ENCODE results near the gene BCL11B. TPM values are rescaled to one million over a fixed set of nuclear protein-coding genes. Genes with fewer than 3 reads are reported as not detected.

Gene BCL11B
- total RNA-seq, 1 donor from 2014 or later: 48.2 TPM

DNA sequence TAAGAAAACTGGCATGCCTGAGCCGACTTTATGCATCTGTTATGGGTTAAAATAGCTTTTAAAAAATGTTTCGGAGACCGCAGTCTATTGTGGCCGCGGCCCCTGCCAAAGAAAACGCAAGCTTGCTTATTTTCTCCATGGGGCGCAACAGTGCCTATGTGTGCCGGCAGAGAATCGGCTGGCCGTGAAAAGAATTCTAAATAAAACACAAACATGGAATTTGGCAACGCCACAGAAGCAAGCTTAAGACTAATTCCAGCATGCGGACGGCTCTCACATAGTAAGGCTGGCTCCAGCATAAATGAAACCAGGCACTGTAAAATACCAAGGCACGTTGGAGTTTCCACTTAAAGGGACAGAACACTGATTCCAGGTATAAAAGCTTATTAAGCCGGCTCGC lies 56.7 kb downstream of the BCL11B start:
- H3K36me3 Mint-ChIP-seq (ENCODE audit: low read depth): peaks cover 27% of the 10 kb centered on the region
- peak overlapping the region; percentile 81 for H3K4me3 Mint-ChIP-seq
- intact Hi-C loops (cut with micrococcal nuclease): no loop called here
- peaks cover 83% of the 10 kb centered on the region for H3K4me1 Mint-ChIP-seq
- no peak for DNase-seq
- no peaks in the 10 kb centered on the region for H3K9me3 Mint-ChIP-seq
- H3K27me3 Mint-ChIP-seq: no peaks in the 10 kb centered on the region
- peak overlapping the region; percentile 57 for H3K27ac Mint-ChIP-seq

DNA sequence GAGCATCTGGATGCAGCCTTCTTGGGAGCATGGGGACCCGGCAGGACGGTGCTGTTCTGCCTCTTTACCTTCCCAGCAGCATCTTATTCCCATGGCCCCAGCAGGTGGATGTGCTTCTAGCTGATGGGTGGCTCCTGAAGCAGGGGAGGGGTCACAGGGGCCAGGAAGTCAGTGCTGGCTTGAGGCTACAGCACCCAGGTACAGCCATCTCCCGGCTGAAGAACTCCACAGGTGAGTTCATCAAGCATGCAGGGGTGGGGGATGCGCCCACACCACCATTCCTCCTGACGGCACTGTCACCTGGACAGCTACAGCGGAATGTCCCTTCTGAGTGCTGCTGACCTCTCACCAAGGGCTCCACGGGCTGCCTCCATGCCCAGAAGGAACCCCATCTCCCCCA lies 57.3 kb downstream of the BCL11B start:
- intact Hi-C loops (cut with micrococcal nuclease): no loop called here
- H3K36me3 Mint-ChIP-seq (ENCODE audit: low read depth): peaks cover 26% of the 10 kb centered on the region
- H3K4me3 Mint-ChIP-seq: peak overlapping the region; percentile 81

DNA sequence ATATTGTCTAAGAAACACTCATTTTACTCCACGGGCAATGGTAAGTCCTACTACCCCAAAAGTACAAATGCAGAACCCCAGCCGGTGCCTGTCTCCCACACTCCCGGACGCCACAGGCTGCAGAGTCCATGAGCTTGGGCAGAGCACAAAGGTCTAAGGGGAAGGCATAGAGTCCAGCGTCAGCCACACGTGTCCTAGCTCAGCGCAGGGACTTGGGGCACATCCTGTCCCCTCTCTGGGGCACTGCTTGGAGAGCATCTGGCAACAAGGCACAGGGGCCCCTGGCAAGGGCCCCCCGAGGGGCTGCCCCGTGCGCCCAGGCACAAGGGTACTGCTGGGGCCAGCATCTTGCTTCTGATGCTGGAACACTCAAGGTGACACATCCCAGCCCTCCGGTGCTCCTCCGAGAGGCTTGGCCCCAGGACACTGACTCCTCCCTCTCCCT lies 58.4 kb downstream of the BCL11B start:
- no peak for DNase-seq
- intact Hi-C loops (cut with micrococcal nuclease): loop anchor here (1.0 to 2.0 kb wide), 4 partner anchors 9 to 25 kb away; no protein-coding TSS in a partner anchor

More for the DNA sequence above, 57.3 kb downstream of the BCL11B start:
- no peak for DNase-seq
- Mint-ChIP-seq H3K27me3 (no peaks in the 10 kb centered on the region), H3K4me1 (peaks cover 84% of the 10 kb centered on the region), H3K27ac (peak overlapping the region; percentile 57), H3K9me3 (no peaks in the 10 kb centered on the region)

DNA sequence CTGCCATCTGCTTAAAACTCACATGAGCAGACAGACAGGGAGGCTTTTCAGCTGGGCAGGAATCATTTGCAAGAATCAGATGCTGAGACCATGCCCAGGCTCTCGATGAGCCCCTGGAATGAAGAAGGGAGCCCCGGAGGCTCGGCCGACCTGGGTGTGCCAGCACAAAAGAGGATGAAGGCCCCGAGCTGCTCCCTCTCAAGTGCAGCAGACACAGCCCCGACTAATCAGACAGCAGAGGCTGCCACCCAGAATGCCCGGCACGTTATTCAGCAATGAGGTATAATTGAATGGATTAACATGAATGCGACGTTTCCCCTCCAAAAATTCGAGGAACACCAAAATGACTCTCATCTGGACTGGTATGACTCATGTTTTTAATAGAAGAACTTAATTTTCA lies 58.9 kb downstream of the BCL11B start:
- DNase-seq: no peak
- peak overlapping the region; percentile 82 for H3K27ac Mint-ChIP-seq
- no peaks in the 10 kb centered on the region for H3K27me3 Mint-ChIP-seq
- no peaks in the 10 kb centered on the region for H3K9me3 Mint-ChIP-seq
- H3K4me3 Mint-ChIP-seq: peak overlapping the region; percentile 75
- peaks cover 86% of the 10 kb centered on the region for H3K4me1 Mint-ChIP-seq
- H3K36me3 Mint-ChIP-seq (ENCODE audit: low read depth): peaks cover 17% of the 10 kb centered on the region
- intact Hi-C loops (cut with micrococcal nuclease): loop anchor here (1.0 to 2.0 kb wide), 4 partner anchors 9 to 24 kb away; no protein-coding TSS in a partner anchor

More for the DNA sequence above, 58.4 kb downstream of the BCL11B start:
- Mint-ChIP-seq H3K36me3 (ENCODE audit: low read depth) (peaks cover 21% of the 10 kb centered on the region), H3K4me3 (peak overlapping the region; percentile 75), H3K9me3 (no peaks in the 10 kb centered on the region), H3K27ac (peak overlapping the region; percentile 82), H3K27me3 (no peaks in the 10 kb centered on the region), H3K4me1 (peaks cover 85% of the 10 kb centered on the region)

DNA sequence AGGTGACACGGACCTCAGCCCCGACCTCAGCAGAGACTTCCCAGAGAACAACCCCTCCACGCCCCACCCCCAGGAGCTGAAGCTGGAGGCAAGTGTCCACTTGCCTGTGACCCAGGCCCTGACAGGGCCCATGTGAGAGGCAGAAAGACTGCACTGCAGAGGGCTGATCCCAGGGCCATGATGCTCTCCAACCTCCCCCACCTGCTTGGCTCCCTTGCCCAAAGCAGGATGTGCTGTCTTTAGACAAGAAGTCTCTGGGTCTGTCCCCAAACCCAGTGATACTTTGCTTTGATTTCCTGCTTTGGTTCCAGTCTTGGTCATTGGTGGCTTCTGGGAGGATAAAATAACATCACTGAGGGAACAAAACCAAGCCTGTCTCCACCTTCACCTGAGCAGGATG lies 59.4 kb downstream of the BCL11B start:
- no peaks in the 10 kb centered on the region for H3K27me3 Mint-ChIP-seq
- no peak for DNase-seq

DNA sequence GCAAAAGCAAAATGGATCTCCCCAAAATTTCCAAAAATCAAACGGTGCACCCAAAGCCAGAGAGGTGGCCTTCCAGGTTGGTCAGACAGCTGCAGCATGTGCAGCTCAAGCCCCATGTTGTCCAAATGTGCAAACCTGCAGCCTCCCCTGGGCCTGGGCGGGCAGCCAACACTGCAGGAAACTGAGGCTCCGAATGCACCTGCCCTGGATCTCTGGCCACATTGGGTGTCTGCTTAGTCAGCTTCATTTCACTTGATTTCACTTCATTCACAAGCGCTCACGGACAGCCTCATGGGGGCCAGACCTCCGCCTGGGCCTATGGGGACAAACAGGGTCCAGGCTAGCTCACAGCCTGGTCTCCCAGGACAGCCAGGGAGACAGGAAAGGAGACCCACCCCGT lies 59.8 kb downstream of the BCL11B start:
- no peak for DNase-seq
- Mint-ChIP-seq H3K36me3 (ENCODE audit: low read depth) (peaks cover 22% of the 10 kb centered on the region), H3K27ac (peak overlapping the region; percentile 82), H3K27me3 (no peaks in the 10 kb centered on the region), H3K4me3 (peak overlapping the region; percentile 75), H3K4me1 (peaks cover 89% of the 10 kb centered on the region), H3K9me3 (no peaks in the 10 kb centered on the region)
- intact Hi-C loops (cut with micrococcal nuclease): loop anchor here (2.0 kb wide), 3 partner anchors 13 to 23 kb away; no protein-coding TSS in a partner anchor

More for the DNA sequence above, 59.4 kb downstream of the BCL11B start:
- Mint-ChIP-seq H3K4me1 (peaks cover 89% of the 10 kb centered on the region), H3K9me3 (no peaks in the 10 kb centered on the region), H3K36me3 (ENCODE audit: low read depth) (peaks cover 20% of the 10 kb centered on the region), H3K4me3 (peak overlapping the region; percentile 75), H3K27ac (peak overlapping the region; percentile 82)
- intact Hi-C loops (cut with micrococcal nuclease): loop anchor here (1.0 to 2.0 kb wide), 4 partner anchors 8 to 24 kb away; no protein-coding TSS in a partner anchor

DNA sequence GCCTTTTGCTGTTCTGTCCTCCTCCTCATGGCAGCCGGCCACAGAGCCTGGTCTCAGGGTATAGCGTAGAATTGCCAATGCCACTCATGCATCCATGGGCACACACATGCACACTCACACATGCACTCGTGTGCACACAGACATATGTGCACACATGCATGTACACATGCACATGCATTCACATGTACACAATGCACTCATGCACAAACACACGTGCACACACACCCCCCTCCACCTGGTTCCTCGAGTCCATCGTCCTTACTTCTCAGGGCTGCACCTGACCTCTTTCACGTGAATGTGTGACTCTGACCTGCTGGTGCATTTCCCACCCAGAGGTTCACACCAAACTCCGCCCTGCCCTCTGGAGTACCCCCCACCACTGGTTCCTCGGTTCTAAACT lies 60.6 kb downstream of the BCL11B start:
- intact Hi-C loops (cut with micrococcal nuclease): no loop called here
- H3K36me3 Mint-ChIP-seq (ENCODE audit: low read depth): peaks cover 22% of the 10 kb centered on the region
- peaks cover 89% of the 10 kb centered on the region for H3K4me1 Mint-ChIP-seq
- peak overlapping the region; percentile 75 for H3K4me3 Mint-ChIP-seq
- no peaks in the 10 kb centered on the region for H3K27me3 Mint-ChIP-seq
- H3K9me3 Mint-ChIP-seq: no peaks in the 10 kb centered on the region
- H3K27ac Mint-ChIP-seq: peak overlapping the region; percentile 82
- DNase-seq: no peak

DNA sequence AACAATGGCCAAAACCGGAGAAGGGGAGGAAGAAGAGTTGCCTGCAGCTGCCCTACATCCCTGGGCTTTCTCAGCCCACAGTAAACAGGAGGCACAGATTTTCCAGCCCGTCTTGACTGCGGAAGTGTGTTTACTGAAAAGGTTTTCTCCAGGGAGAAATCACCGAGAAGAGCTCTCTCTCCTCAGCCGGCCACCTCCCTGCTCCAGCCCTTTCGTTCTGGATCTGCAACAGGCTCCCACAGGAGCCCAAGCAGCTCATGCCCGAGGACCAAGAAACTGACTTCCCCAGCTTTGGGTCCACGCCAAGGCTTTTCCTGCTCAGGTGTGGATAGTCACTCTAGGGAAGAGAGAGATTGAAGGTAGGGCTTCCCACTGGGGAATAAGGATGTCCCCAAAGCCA lies 61.7 kb downstream of the BCL11B start:
- H3K4me3 Mint-ChIP-seq: no peak overlapping the region
- peaks cover 91% of the 10 kb centered on the region for H3K4me1 Mint-ChIP-seq
- DNase-seq: no peak
- H3K27me3 Mint-ChIP-seq: no peaks in the 10 kb centered on the region
- peak overlapping the region; percentile 82 for H3K27ac Mint-ChIP-seq
- intact Hi-C loops (cut with micrococcal nuclease): no loop called here
- H3K36me3 Mint-ChIP-seq (ENCODE audit: low read depth): peaks cover 30% of the 10 kb centered on the region
- no peaks in the 10 kb centered on the region for H3K9me3 Mint-ChIP-seq

DNA sequence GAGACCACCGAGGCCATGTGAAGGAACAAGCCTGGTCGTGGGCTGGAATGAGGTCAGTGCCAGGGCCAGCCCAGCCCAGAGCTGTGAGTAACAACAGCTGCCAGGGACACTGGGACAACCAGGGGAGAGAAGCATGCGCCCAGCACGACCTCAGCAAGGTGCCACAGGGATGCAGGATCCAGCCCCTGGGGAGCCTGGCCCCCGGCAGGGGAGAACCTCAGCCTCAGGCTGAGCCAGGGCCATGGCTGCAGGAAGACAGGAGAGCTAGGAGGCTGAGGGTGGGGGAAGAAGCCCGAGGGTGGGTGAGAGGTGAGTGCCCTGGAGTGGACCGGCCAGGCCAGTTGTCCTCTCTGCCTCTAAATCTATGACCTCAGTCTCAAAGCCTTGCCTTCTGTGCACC lies 62.6 kb downstream of the BCL11B start:
- H3K27me3 Mint-ChIP-seq: no peaks in the 10 kb centered on the region
- H3K9me3 Mint-ChIP-seq: no peaks in the 10 kb centered on the region
- intact Hi-C loops (cut with micrococcal nuclease): no loop called here
- peak overlapping the region; percentile 84 for H3K27ac Mint-ChIP-seq
- DNase-seq: no peak
- peak overlapping the region; percentile 18 for H3K4me3 Mint-ChIP-seq
- peaks cover 94% of the 10 kb centered on the region for H3K4me1 Mint-ChIP-seq
- peaks cover 39% of the 10 kb centered on the region for H3K36me3 Mint-ChIP-seq (ENCODE audit: low read depth)

DNA sequence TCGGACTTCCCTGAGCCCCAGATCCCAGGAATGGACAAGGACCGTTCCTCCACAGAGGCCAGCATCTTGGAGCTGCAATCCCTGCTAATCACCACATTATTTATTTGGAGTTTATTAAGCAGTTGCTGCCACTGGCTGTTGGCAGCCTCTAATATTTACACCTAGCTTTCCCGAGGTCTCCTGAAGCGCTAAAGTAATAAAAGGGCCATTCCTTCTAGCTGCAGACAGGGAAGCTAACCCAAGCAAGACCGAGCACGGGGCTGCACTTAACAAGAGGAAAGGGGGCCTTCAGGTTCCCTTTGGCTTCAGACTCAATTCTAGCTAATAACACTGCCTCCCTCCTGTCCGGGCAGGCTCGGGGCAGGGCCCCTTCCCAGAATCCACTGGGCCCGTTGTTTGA lies 63.7 kb downstream of the BCL11B start:
- H3K36me3 Mint-ChIP-seq (ENCODE audit: low read depth): peaks cover 40% of the 10 kb centered on the region

DNA sequence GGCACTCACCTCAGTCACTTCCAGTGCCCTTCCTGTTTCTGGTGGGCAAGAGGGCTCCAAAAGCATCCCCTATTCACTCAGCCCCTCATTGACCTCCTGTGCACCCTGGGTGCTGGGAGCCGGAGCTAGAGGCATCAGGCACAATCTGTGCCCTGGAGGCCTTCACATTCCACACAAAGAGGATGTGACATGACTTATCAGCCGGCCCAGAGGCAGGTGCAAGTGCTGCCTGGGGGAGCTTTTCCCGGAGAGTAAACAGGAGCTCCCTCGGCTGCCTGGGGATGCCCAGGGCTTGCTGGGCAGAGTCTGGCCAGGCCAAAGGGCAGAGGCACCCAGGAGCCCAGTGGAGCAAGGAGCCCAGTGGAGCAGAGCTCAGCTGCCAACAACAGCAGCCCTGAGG lies 64.5 kb downstream of the BCL11B start:
- peak overlapping the region; percentile 45 for H3K4me3 Mint-ChIP-seq
- no peaks in the 10 kb centered on the region for H3K9me3 Mint-ChIP-seq
- peaks cover 94% of the 10 kb centered on the region for H3K4me1 Mint-ChIP-seq
- peak overlapping the region; percentile 91 for H3K27ac Mint-ChIP-seq
- no peak for DNase-seq
- H3K27me3 Mint-ChIP-seq: no peaks in the 10 kb centered on the region
- intact Hi-C loops (cut with micrococcal nuclease): no loop called here
- H3K36me3 Mint-ChIP-seq (ENCODE audit: low read depth): peaks cover 38% of the 10 kb centered on the region

More for the DNA sequence above, 63.7 kb downstream of the BCL11B start:
- no peak for DNase-seq
- peaks cover 94% of the 10 kb centered on the region for H3K4me1 Mint-ChIP-seq
- H3K27ac Mint-ChIP-seq: peak overlapping the region; percentile 84
- intact Hi-C loops (cut with micrococcal nuclease): no loop called here
- H3K9me3 Mint-ChIP-seq: no peaks in the 10 kb centered on the region
- H3K27me3 Mint-ChIP-seq: no peaks in the 10 kb centered on the region
- H3K4me3 Mint-ChIP-seq: peak overlapping the region; percentile 20

DNA sequence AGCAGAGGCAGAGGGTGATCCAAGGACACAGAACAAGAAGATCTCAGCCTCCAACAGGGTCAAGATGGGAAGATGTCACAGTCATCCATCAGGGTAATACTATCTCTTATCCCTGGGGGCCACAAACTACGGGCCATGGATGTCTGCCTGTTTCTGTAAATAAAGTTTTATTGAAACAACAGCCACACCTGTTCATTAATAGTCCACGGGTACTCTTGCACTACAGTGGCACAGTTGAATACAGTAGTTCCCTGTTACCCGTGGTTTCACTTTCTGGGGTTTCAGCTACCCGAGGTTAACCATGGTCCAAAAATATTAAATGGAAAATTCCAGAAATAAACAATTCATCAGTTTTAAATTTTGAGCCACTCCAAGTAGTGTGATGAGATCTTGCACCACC lies 65.9 kb downstream of the BCL11B start:
- intact Hi-C loops (cut with micrococcal nuclease): no loop called here
- DNase-seq: no peak
- H3K27ac Mint-ChIP-seq: peak overlapping the region; percentile 91
- peak overlapping the region; percentile 75 for H3K4me3 Mint-ChIP-seq
- peaks cover 94% of the 10 kb centered on the region for H3K4me1 Mint-ChIP-seq
- H3K27me3 Mint-ChIP-seq: no peaks in the 10 kb centered on the region
- no peaks in the 10 kb centered on the region for H3K9me3 Mint-ChIP-seq
- peaks cover 28% of the 10 kb centered on the region for H3K36me3 Mint-ChIP-seq (ENCODE audit: low read depth)

DNA sequence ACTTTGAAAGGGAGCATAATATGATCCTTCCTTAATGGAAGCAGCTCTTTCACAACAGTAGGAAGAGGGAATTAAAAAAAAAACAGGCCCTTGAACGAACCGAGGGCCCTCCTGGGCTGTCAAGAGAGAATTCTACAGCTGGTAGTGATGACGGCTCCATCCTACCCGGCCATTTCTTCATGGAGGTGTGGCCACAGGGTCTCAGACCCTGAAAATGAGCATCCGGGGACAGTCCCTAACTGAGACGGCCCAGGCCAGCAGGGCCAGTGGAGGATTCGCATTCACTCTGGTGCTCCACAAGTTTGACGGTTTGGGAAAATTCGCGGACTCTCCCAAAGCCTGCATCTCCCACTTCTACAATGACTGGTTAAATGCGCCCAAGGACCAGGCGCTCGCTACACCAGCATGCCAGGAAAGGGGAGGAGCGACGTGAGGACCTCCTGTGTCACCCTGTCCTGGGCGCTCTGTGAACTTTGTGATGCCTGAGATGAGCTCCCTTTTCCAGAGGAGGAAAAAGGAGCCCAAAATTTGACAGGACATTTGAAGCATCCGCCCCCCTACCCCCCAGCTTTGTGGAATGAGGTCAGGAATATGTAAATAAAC lies 66.8 kb downstream of the BCL11B start:
- no peak for DNase-seq
- peaks cover 28% of the 10 kb centered on the region for H3K36me3 Mint-ChIP-seq (ENCODE audit: low read depth)
- intact Hi-C loops (cut with micrococcal nuclease): no loop called here
- peak overlapping the region; percentile 91 for H3K27ac Mint-ChIP-seq
- peak overlapping the region; percentile 75 for H3K4me3 Mint-ChIP-seq
- no peaks in the 10 kb centered on the region for H3K9me3 Mint-ChIP-seq
- H3K27me3 Mint-ChIP-seq: no peaks in the 10 kb centered on the region
- peaks cover 93% of the 10 kb centered on the region for H3K4me1 Mint-ChIP-seq

DNA sequence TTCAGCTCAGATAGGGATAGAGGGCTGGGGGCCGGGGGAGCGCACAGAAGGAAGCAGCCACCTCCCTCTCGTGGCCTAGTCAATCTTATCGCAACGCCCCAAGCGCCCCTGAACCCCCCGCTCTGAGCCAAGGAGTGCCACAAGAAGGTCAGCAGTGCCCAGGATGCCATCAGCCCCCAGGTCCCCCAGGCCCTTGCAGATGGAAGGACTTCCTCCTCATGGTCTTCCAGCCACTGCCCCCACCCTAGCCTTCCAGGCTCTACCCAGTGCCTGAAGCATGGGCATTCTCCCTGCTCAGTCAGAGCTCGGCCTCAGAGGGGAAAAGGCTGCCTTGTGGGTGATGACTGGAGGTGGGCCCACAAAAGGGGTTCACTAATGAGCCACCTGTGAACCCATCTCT lies 68.2 kb downstream of the BCL11B start:
- intact Hi-C loops (cut with micrococcal nuclease): loop anchor here (1.0 kb wide), 1 partner anchor 10 kb away; no protein-coding TSS in a partner anchor
- Mint-ChIP-seq H3K27ac (peak overlapping the region; percentile 91), H3K4me3 (peak overlapping the region; percentile 75), H3K36me3 (ENCODE audit: low read depth) (peaks cover 35% of the 10 kb centered on the region), H3K27me3 (no peaks in the 10 kb centered on the region), H3K9me3 (no peaks in the 10 kb centered on the region), H3K4me1 (peaks cover 93% of the 10 kb centered on the region)
- DNase-seq: no peak

All from activated CD4-positive, alpha-beta T cell treated with anti-CD3 and anti-CD28 coated beads, Interleukin-2, amount 10 ng/mL, durations not matched to agents 24 days and 14 days (primary cell).